ENCODE data around the gene HNRNPL.
"Not testable (repeated sequence)": the region's sequence is repeated elsewhere in the genome, so short reads cannot be mapped to it uniquely, and the experiment has no call there.

DNA sequence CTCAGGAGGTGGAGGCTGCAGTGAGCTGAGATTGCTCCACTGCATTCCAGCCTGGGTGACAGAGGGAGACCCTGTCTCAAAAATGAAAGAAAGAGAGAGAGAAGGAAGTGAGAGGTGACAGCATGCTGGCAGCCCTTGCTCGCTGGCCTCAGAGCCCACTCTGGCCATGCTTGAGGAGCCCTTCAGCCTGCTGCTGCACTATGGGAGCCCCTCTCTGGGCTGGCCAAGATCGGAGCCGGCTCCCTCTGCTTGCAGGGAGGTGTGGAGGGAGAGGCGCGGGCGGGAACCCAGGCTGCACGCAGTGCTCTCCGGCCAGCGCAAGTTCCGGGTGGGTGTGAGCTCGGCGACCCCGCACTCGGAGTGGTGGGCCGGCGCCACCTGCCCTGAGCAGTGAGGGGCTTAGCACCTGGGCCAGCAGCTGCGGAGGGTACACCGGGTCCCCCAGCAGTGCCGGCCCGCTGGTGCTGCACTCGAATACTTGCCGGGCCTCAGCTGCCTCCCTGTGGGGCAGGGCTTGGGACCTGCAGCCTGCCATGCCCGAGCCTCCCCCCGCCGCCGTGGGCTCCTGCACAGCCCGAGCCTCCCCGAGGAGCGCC lies 28.5 kb downstream of the HNRNPL start:
- TF ChIP-seq, protein P1, sequence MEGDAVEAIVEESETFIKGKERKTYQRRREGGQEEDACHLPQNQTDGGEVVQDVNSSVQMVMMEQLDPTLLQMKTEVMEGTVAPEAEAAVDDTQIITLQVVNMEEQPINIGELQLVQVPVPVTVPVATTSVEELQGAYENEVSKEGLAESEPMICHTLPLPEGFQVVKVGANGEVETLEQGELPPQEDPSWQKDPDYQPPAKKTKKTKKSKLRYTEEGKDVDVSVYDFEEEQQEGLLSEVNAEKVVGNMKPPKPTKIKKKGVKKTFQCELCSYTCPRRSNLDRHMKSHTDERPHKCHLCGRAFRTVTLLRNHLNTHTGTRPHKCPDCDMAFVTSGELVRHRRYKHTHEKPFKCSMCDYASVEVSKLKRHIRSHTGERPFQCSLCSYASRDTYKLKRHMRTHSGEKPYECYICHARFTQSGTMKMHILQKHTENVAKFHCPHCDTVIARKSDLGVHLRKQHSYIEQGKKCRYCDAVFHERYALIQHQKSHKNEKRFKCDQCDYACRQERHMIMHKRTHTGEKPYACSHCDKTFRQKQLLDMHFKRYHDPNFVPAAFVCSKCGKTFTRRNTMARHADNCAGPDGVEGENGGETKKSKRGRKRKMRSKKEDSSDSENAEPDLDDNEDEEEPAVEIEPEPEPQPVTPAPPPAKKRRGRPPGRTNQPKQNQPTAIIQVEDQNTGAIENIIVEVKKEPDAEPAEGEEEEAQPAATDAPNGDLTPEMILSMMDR (IDR thresholded peaks at IDR 0.05; ENCODE audit: poor library complexity, severe bottlenecking): not testable (repeated sequence)
- not testable (repeated sequence) for TF ChIP-seq EZH2 (IDR thresholded peaks at IDR 0.05; ENCODE audit: borderline replicate concordance, insufficient read depth, low read length, poor library complexity, severe bottlenecking); POLR2AphosphoS5 (IDR thresholded peaks at IDR 0.05); RAD21 (conservative IDR thresholded peaks at IDR 0.05); MXI1 (conservative IDR thresholded peaks at IDR 0.05; ENCODE audit: poor library complexity, severe bottlenecking); SMC3 (conservative IDR thresholded peaks at IDR 0.05; ENCODE audit: poor library complexity); TAF1 (IDR thresholded peaks at IDR 0.05; ENCODE audit: low read depth); EP300 (conservative IDR thresholded peaks at IDR 0.05; ENCODE audit: poor library complexity, severe bottlenecking)

Data from neural cell (in vitro differentiated cells).